A673 (cell line): Measurements from ENCODE around the gene MRPL14. TPM values are rescaled to one million over a fixed set of nuclear protein-coding genes. Genes with fewer than 3 reads are reported as not detected.

Experiments used
- BruUV-seq: library from RNA; stranded (reverse); fragments of 400-500 nt; replicated peaks from 2 replicates; lab custom pipeline; 2021; lab: Mats Ljungman, UMichigan
- CTCF ChIA-PET: fragments of 300-600 bp; sonication (Branson Sonifier 250); formaldehyde crosslinking; loops from one replicate; lab custom pipeline; 2022; ENCODE audit warnings: antibody characterized with exemption; lab: Charles Lee
- POLR2A ChIA-PET: fragments of 300-600 bp; sonication (Branson Sonifier 250); formaldehyde crosslinking; loops from one replicate; lab custom pipeline; 2022; ENCODE audit warnings: antibody characterized with exemption; ENCODE audit not compliant: low non-redundant PET; lab: Charles Lee
- DNase-seq: peaks from one replicate; pipeline ENCODE4 v3.0.0-alpha.2; 2015; ENCODE audit warnings: low spot score
- H3K27ac ChIP-seq: fragments of 200-600 bp; sonication (generic); 2 replicates; pipeline ENCODE4 v1.5.1; 2016; ENCODE audit warnings: mixed run types, low read depth, mild to moderate bottlenecking, mixed read lengths, antibody characterized with exemption, low read length; ENCODE audit not compliant: poor library complexity, severe bottlenecking
- H3K27me3 ChIP-seq: fragments of 200-600 bp; sonication (generic); replicated peaks from 2 replicates; pipeline ENCODE4 v1.6.1; 2017; ENCODE audit warnings: mixed run types, low read depth, mild to moderate bottlenecking, mixed read lengths, antibody characterized with exemption, low read length; ENCODE audit not compliant: insufficient read depth, poor library complexity
- H3K36me3 ChIP-seq: fragments of 200-600 bp; sonication (generic); 2 replicates; pipeline ENCODE4 v1.6.1; 2016; ENCODE audit warnings: mixed run types, mild to moderate bottlenecking, mixed read lengths, antibody characterized with exemption, low read length; ENCODE audit not compliant: insufficient read depth, poor library complexity, severe bottlenecking
- H3K4me1 ChIP-seq: fragments of 200-600 bp; sonication (generic); 2 replicates; pipeline ENCODE4 v1.6.1; 2017; ENCODE audit warnings: mixed run types, mild to moderate bottlenecking, mixed read lengths, antibody characterized with exemption, low read length; ENCODE audit not compliant: insufficient read depth, poor library complexity, severe bottlenecking
- H3K4me3 ChIP-seq: fragments of 200-600 bp; sonication (generic); 2 replicates; pipeline ENCODE4 v1.5.1; 2016; ENCODE audit warnings: low read depth, mixed run types, mild to moderate bottlenecking, mixed read lengths, low read length; ENCODE audit not compliant: poor library complexity, severe bottlenecking
- H3K9me3 ChIP-seq: fragments of 200-600 bp; sonication (generic); 2 replicates; pipeline ENCODE4 v1.6.1; 2016; ENCODE audit warnings: mixed run types, low read depth, mild to moderate bottlenecking, mixed read lengths, antibody characterized with exemption, low read length; ENCODE audit not compliant: poor library complexity, severe bottlenecking
- CTCF ChIP-seq: fragments of 300-800, 200-600 bp; sonication (generic); conservative IDR thresholded peaks from 2 replicates; pipeline ENCODE4 v1.5.1; 2017; ENCODE audit warnings: low read depth, mild to moderate bottlenecking, antibody characterized with exemption, low read length, moderate library complexity, mixed read lengths
- EZH2 ChIP-seq: fragments of 200-600 bp; sonication (generic); IDR thresholded peaks from 2 replicates; pipeline ENCODE4 v1.6.1; 2017; ENCODE audit warnings: borderline replicate concordance, low read depth, mild to moderate bottlenecking, mixed read lengths, antibody characterized with exemption, low read length; ENCODE audit not compliant: poor library complexity, severe bottlenecking
- intact Hi-C: fragments of 100-400 bp; cut with micrococcal nuclease; formaldehyde crosslinking; loops from one replicate; pipeline ENCODE4 v1.10.0; 2022; ENCODE audit not compliant: unreplicated experiment
- total RNA-seq: library from RNA; stranded (reverse); gene quantifications from 2 replicates; pipeline ENCODE4 v1.2.3, GENCODE V29; 2021

Gene MRPL14
- total RNA-seq, 1 experiment from 2014 or later: 78.8 TPM

GRCh38 chr6:44100088-44100550, 27.1 kb downstream of the MRPL14 start:
- intact Hi-C loops: no loop called here

GRCh38 chr6:44099192-44099591, 28.1 kb downstream of the MRPL14 start:
- H3K4me3 ChIP-seq: no peak overlapping the region
- ChIA-PET CTCF (no interaction called here), POLR2A (no interaction called here)
- intact Hi-C loops: no loop called here
- TF ChIP-seq EZH2 (no peak), CTCF (no peak)
- DNase-seq: no peak
- peaks cover 17% of the 10 kb centered on the region for H3K36me3 ChIP-seq
- no peaks in the 10 kb centered on the region for H3K9me3 ChIP-seq
- no peaks in the 10 kb centered on the region for H3K4me1 ChIP-seq
- H3K27me3 ChIP-seq: no peaks in the 10 kb centered on the region
- H3K27ac ChIP-seq: no peak overlapping the region
- no TSS peak for BruUV-seq

More at GRCh38 chr6:44100088-44100550, 27.1 kb downstream of the MRPL14 start:
- no peak overlapping the region for H3K4me3 ChIP-seq
- H3K27ac ChIP-seq: no peak overlapping the region
- peaks cover 26% of the 10 kb centered on the region for H3K36me3 ChIP-seq
- TF ChIP-seq CTCF: peak; percentile 47
- TF ChIP-seq EZH2: no peak
- H3K9me3 ChIP-seq: no peaks in the 10 kb centered on the region
- H3K27me3 ChIP-seq: no peaks in the 10 kb centered on the region
- H3K4me1 ChIP-seq: no peaks in the 10 kb centered on the region
- peak; percentile 33 for DNase-seq
- BruUV-seq: no TSS peak
- ChIA-PET CTCF (interaction anchor here (0.7 kb wide), 1 partner anchor 20 kb away, joined by 3 read pairs; no protein-coding TSS in a partner anchor), POLR2A (no interaction called here)

- TF ChIP-seq EZH2: no peak
- no peak for TF ChIP-seq CTCF
- ChIA-PET POLR2A (no interaction called here), CTCF (interaction anchor here (1.7 kb wide), 1 partner anchor 19 kb away, joined by 5 read pairs; no protein-coding TSS in a partner anchor)
- H3K27ac ChIP-seq: no peak overlapping the region
- no peak overlapping the region for H3K4me3 ChIP-seq
- no peaks in the 10 kb centered on the region for H3K9me3 ChIP-seq
- no peaks in the 10 kb centered on the region for H3K27me3 ChIP-seq
- DNase-seq: no peak
- no peaks in the 10 kb centered on the region for H3K4me1 ChIP-seq
- no TSS peak for BruUV-seq
- intact Hi-C loops: loop anchor here (2.0 kb wide), 1 partner anchor 137 kb away; no protein-coding TSS in a partner anchor
- H3K36me3 ChIP-seq: peaks cover 12% of the 10 kb centered on the region
Observed at GRCh38 chr6:44097782-44098317, 29.4 kb downstream of the MRPL14 start.
